HEK293 (cell line): ENCODE data around the gene WASF1.

Experiments used
- AEBP2 ChIP-seq: fragments of 450-650 bp; formaldehyde crosslinking; IDR thresholded peaks from 2 replicates; pipeline ENCODE4 v1.5.1; 2016; ENCODE audit warnings: missing biosample characterization, missing genetic modification characterization, borderline replicate concordance
- BCL6B ChIP-seq: fragments of 450-650 bp; formaldehyde crosslinking; IDR thresholded peaks from 2 replicates; pipeline ENCODE4 v1.5.1; 2017; ENCODE audit warnings: missing biosample characterization, missing genetic modification characterization
- KLF1 ChIP-seq: fragments of 450-650 bp; formaldehyde crosslinking; IDR thresholded peaks from 2 replicates; pipeline ENCODE4 v1.5.1; 2016; ENCODE audit warnings: missing biosample characterization, missing genetic modification characterization
- PRDM10 ChIP-seq: fragments of 450-650 bp; formaldehyde crosslinking; IDR thresholded peaks from 2 replicates; pipeline ENCODE4 v1.5.1; 2016; ENCODE audit warnings: missing biosample characterization, missing genetic modification characterization
- RBAK ChIP-seq: fragments of 450-650 bp; formaldehyde crosslinking; IDR thresholded peaks from 2 replicates; pipeline ENCODE4 v1.5.1; 2016; ENCODE audit warnings: missing biosample characterization, missing genetic modification characterization
- REPIN1 ChIP-seq: fragments of 450-650 bp; formaldehyde crosslinking; IDR thresholded peaks from 2 replicates; pipeline ENCODE4 v1.5.1; 2017; ENCODE audit warnings: missing biosample characterization, missing genetic modification characterization, low read depth
- SP2 ChIP-seq: fragments of 450-650 bp; formaldehyde crosslinking; IDR thresholded peaks from 2 replicates; pipeline ENCODE4 v1.5.1; 2016; ENCODE audit warnings: missing biosample characterization, missing genetic modification characterization
- WT1 ChIP-seq: fragments of 450-650 bp; formaldehyde crosslinking; IDR thresholded peaks from 2 replicates; pipeline ENCODE4 v1.5.1; 2016; ENCODE audit warnings: missing biosample characterization, missing genetic modification characterization
- ZBTB21 ChIP-seq: fragments of 450-650 bp; formaldehyde crosslinking; IDR thresholded peaks from 2 replicates; pipeline ENCODE4 v1.5.1; 2017; ENCODE audit warnings: missing biosample characterization, missing genetic modification characterization
- ZBTB48 ChIP-seq: fragments of 450-650 bp; formaldehyde crosslinking; IDR thresholded peaks from 2 replicates; pipeline ENCODE4 v1.5.1; 2016; ENCODE audit warnings: missing biosample characterization, missing genetic modification characterization
- ZFP37 ChIP-seq: fragments of 450-650 bp; formaldehyde crosslinking; IDR thresholded peaks from 2 replicates; pipeline ENCODE4 v1.5.1; 2016; ENCODE audit warnings: missing biosample characterization, missing genetic modification characterization
- ZNF23 ChIP-seq: fragments of 450-650 bp; formaldehyde crosslinking; IDR thresholded peaks from 2 replicates; pipeline ENCODE4 v1.5.1; 2016; ENCODE audit warnings: missing biosample characterization, missing genetic modification characterization, borderline replicate concordance
- ZNF302 ChIP-seq: fragments of 450-650 bp; formaldehyde crosslinking; IDR thresholded peaks from 2 replicates; pipeline ENCODE4 v1.5.1; 2016; ENCODE audit warnings: missing biosample characterization, missing genetic modification characterization, low read depth
- ZNF324 ChIP-seq: fragments of 450-650 bp; formaldehyde crosslinking; IDR thresholded peaks from 2 replicates; pipeline ENCODE4 v1.5.1; 2016; ENCODE audit warnings: missing biosample characterization, missing genetic modification characterization
- ZNF335 ChIP-seq: fragments of 450-650 bp; formaldehyde crosslinking; conservative IDR thresholded peaks from 2 replicates; pipeline ENCODE4 v1.5.1; 2016; ENCODE audit warnings: missing biosample characterization, missing genetic modification characterization
- ZNF354C ChIP-seq: fragments of 450-650 bp; formaldehyde crosslinking; IDR thresholded peaks from 2 replicates; pipeline ENCODE4 v1.5.1; 2016; ENCODE audit warnings: missing biosample characterization, missing genetic modification characterization, low read depth, borderline replicate concordance
- ZNF426 ChIP-seq: fragments of 450-650 bp; formaldehyde crosslinking; IDR thresholded peaks from 2 replicates; pipeline ENCODE4 v1.5.1; 2017; ENCODE audit warnings: missing biosample characterization, missing genetic modification characterization, mild to moderate bottlenecking, inconsistent platforms, moderate library complexity
- ZNF501 ChIP-seq: fragments of 450-650 bp; formaldehyde crosslinking; IDR thresholded peaks from 2 replicates; pipeline ENCODE4 v1.5.1; 2016; ENCODE audit warnings: missing biosample characterization, missing genetic modification characterization
- ZNF510 ChIP-seq: fragments of 450-650 bp; formaldehyde crosslinking; IDR thresholded peaks from 2 replicates; pipeline ENCODE4 v1.5.1; 2018; ENCODE audit warnings: mild to moderate bottlenecking, missing genetic modification characterization, missing biosample characterization; ENCODE audit not compliant: insufficient replicate concordance
- ZNF530 ChIP-seq: fragments of 450-650 bp; formaldehyde crosslinking; IDR thresholded peaks from 2 replicates; pipeline ENCODE4 v1.5.1; 2016; ENCODE audit warnings: low read depth, missing biosample characterization, missing genetic modification characterization
- ZNF544 ChIP-seq: fragments of 450-650 bp; formaldehyde crosslinking; IDR thresholded peaks from 2 replicates; pipeline ENCODE4 v1.5.0; 2017; ENCODE audit warnings: missing biosample characterization, missing genetic modification characterization
- ZNF548 ChIP-seq: fragments of 450-650 bp; formaldehyde crosslinking; IDR thresholded peaks from 2 replicates; pipeline ENCODE4 v1.5.1; 2016; ENCODE audit warnings: missing biosample characterization, missing genetic modification characterization
- ZNF549 ChIP-seq: fragments of 450-650 bp; IDR thresholded peaks from 2 replicates; pipeline ENCODE4 v1.5.1; 2018; ENCODE audit warnings: missing biosample characterization, missing genetic modification characterization, mild to moderate bottlenecking, inconsistent platforms, moderate library complexity
- ZNF580 ChIP-seq: fragments of 450-650 bp; formaldehyde crosslinking; IDR thresholded peaks from 2 replicates; pipeline ENCODE4 v1.5.1; 2016; ENCODE audit warnings: missing biosample characterization, missing genetic modification characterization
- ZNF621 ChIP-seq: fragments of 450-650 bp; formaldehyde crosslinking; IDR thresholded peaks from 2 replicates; pipeline ENCODE4 v1.5.1; 2017; ENCODE audit warnings: missing biosample characterization, missing genetic modification characterization
- ZNF664 ChIP-seq: fragments of 450-650 bp; formaldehyde crosslinking; IDR thresholded peaks from 2 replicates; pipeline ENCODE4 v1.5.1; 2016; ENCODE audit warnings: missing biosample characterization, missing genetic modification characterization
- ZNF776 ChIP-seq: fragments of 450-650 bp; formaldehyde crosslinking; IDR thresholded peaks from 2 replicates; pipeline ENCODE4 v1.5.0; 2017; ENCODE audit warnings: missing biosample characterization, missing genetic modification characterization, borderline replicate concordance
- ZNF777 ChIP-seq: fragments of 450-650 bp; formaldehyde crosslinking; IDR thresholded peaks from 2 replicates; pipeline ENCODE4 v1.5.1; 2017; ENCODE audit warnings: missing biosample characterization, missing genetic modification characterization, borderline replicate concordance
- ZNF785 ChIP-seq: fragments of 450-650 bp; formaldehyde crosslinking; IDR thresholded peaks from 2 replicates; pipeline ENCODE4 v1.5.1; 2016; ENCODE audit warnings: missing biosample characterization, missing genetic modification characterization
- ZNF837 ChIP-seq: fragments of 450-650 bp; formaldehyde crosslinking; IDR thresholded peaks from 2 replicates; pipeline ENCODE4 v1.5.1; 2016; ENCODE audit warnings: missing biosample characterization, missing genetic modification characterization
- ZNF843 ChIP-seq: fragments of 450-650 bp; formaldehyde crosslinking; IDR thresholded peaks from 2 replicates; pipeline ENCODE4 v1.5.1; 2016; ENCODE audit warnings: missing biosample characterization, missing genetic modification characterization
- ZSCAN4 ChIP-seq: fragments of 450-650 bp; formaldehyde crosslinking; IDR thresholded peaks from 2 replicates; pipeline ENCODE4 v1.5.1; 2017; ENCODE audit warnings: missing biosample characterization, missing genetic modification characterization

WASF1 gene

GRCh38 chr6:110179406-110180227 lies at the start of gene WASF1 (continued):
- peak; percentile 94 for TF ChIP-seq ZNF785
- no peak for TF ChIP-seq AEBP2 (tag by site-specific recombination)
- peak; percentile 70; the same call in 1 of the 2 replicates for TF ChIP-seq ZNF843 (tag by site-specific recombination)
- peak; percentile 54; the same call in 1 of the 2 replicates for TF ChIP-seq REPIN1 (tag by site-specific recombination)
- peak; percentile 95 for TF ChIP-seq SP2 (tag by site-specific recombination)
- no peak for TF ChIP-seq WT1 (tag by site-specific recombination)
- peak; percentile 93 for TF ChIP-seq ZNF501
- no peak for TF ChIP-seq ZNF354C (tag by site-specific recombination)
- TF ChIP-seq ZNF548 (tag by site-specific recombination), result no peak
- TF ChIP-seq ZNF23 (tag by site-specific recombination), result no peak
- no peak for TF ChIP-seq ZNF621 (tag by site-specific recombination)
- TF ChIP-seq ZFP37, result peak; percentile 64; the same call in 1 of the 2 replicates
- no peak for TF ChIP-seq ZNF777
- no peak for TF ChIP-seq RBAK
- TF ChIP-seq ZSCAN4 (tag by site-specific recombination), result peak; percentile 22; the same call in 1 of the 2 replicates
- TF ChIP-seq ZNF837 (tag by site-specific recombination), result no peak
- TF ChIP-seq ZNF530 (tag by site-specific recombination), result no peak
- no peak for TF ChIP-seq ZNF549 (tag by site-specific recombination)
- TF ChIP-seq ZNF776 (tag by site-specific recombination), result no peak
- TF ChIP-seq PRDM10, result peak; percentile 100
- TF ChIP-seq ZNF580 (tag by site-specific recombination), result peak; percentile 58; the same call in 1 of the 2 replicates
- peak; percentile 42; the same call in 1 of the 2 replicates for TF ChIP-seq KLF1 (tag by site-specific recombination)
- peak; percentile 68 for TF ChIP-seq ZBTB48 (tag by site-specific recombination)
- no peak for TF ChIP-seq ZNF510 (tag by site-specific recombination)
- TF ChIP-seq ZNF335 (tag by site-specific recombination), result peak; percentile 38; the same call in 1 of the 2 replicates
- peak; percentile 12; the same call in 1 of the 2 replicates for TF ChIP-seq ZBTB21 (tag by site-specific recombination)
- no peak for TF ChIP-seq ZNF302 (tag by site-specific recombination)
- peak; percentile 95 for TF ChIP-seq ZNF324 (tag by site-specific recombination)
- no peak for TF ChIP-seq ZNF544 (tag by site-specific recombination)
- TF ChIP-seq ZNF426, result no peak
- TF ChIP-seq ZNF664 (tag by site-specific recombination), result no peak
- no peak for TF ChIP-seq BCL6B
